ENCODE results near the gene CDKAL1.

The CDKAL1 gene

GRCh38 chr6:20559924-20560551 is 25.8 kb downstream of the CDKAL1 start:
- H3K4ac ChIP-seq (ENCODE audit: low read depth, low read length), result no peak overlapping the region
- WGBS (ENCODE audit: extremely low coverage, insufficient coverage, low lambda C conversion rate), result no CpG with 5 or more reads among the region's 2 CpGs

GRCh38 chr6:20563377-20563776 is 29.1 kb downstream of the CDKAL1 start:
- Histone ChIP-seq H2BK15ac (replicated peaks; ENCODE audit: low read depth) (no peak overlapping the region), H3K79me2 (ENCODE audit: control insufficient read depth, insufficient read depth, low read length) (no peaks in the 10 kb centered on the region), H3K23ac (ENCODE audit: low read length) (no peak overlapping the region), H3K79me1 (ENCODE audit: low read length) (no peaks in the 10 kb centered on the region), H3K4ac (ENCODE audit: low read depth, low read length) (no peak overlapping the region), H3K18ac (ENCODE audit: low read length) (no peak overlapping the region), H4K5ac (ENCODE audit: low read length) (no peak overlapping the region), H2BK5ac (ENCODE audit: low read length) (no peak overlapping the region), H3K56ac (ENCODE audit: low read length) (no peak overlapping the region), H3K4me3 (ENCODE audit: low read length) (no peak overlapping the region), H3K9ac (ENCODE audit: low read length) (no peak overlapping the region), H2AK5ac (ENCODE audit: low read length) (no peak overlapping the region), H3K27me3 (ENCODE audit: insufficient read depth, low read length, poor library complexity) (no peaks in the 10 kb centered on the region), H3K4me2 (ENCODE audit: low read length) (no peak overlapping the region), H3K4me1 (ENCODE audit: control insufficient read depth, low read depth, low read length) (no peaks in the 10 kb centered on the region), H2BK120ac (ENCODE audit: low read depth, low read length) (no peak overlapping the region), H3K27ac (ENCODE audit: low read depth, low read length) (no peak overlapping the region), H3K36me3 (ENCODE audit: control insufficient read depth, insufficient read depth, low read length) (no peaks in the 10 kb centered on the region), H4K8ac (ENCODE audit: low read depth, low read length) (no peak overlapping the region)
- DNase-seq, result no peak
- no CpG with 5 or more reads among the region's 2 CpGs for WGBS (ENCODE audit: extremely low coverage, insufficient coverage, low lambda C conversion rate)

More at GRCh38 chr6:20559924-20560551, 25.8 kb downstream of the CDKAL1 start:
- Histone ChIP-seq H3K27ac (ENCODE audit: low read depth, low read length) (no peak overlapping the region), H4K5ac (ENCODE audit: low read length) (no peak overlapping the region), H3K4me2 (ENCODE audit: low read length) (no peak overlapping the region), H2BK5ac (ENCODE audit: low read length) (no peak overlapping the region), H3K36me3 (ENCODE audit: control insufficient read depth, insufficient read depth, low read length) (no peaks in the 10 kb centered on the region), H2BK15ac (replicated peaks; ENCODE audit: low read depth) (no peak overlapping the region), H3K56ac (ENCODE audit: low read length) (no peak overlapping the region), H3K9ac (ENCODE audit: low read length) (no peak overlapping the region), H3K79me1 (ENCODE audit: low read length) (no peaks in the 10 kb centered on the region), H3K4me1 (ENCODE audit: control insufficient read depth, low read depth, low read length) (no peaks in the 10 kb centered on the region), H3K27me3 (ENCODE audit: insufficient read depth, low read length, poor library complexity) (no peaks in the 10 kb centered on the region), H4K8ac (ENCODE audit: low read depth, low read length) (no peak overlapping the region), H3K23ac (ENCODE audit: low read length) (no peak overlapping the region), H3K18ac (ENCODE audit: low read length) (no peak overlapping the region), H2BK120ac (ENCODE audit: low read depth, low read length) (peak overlapping the region; percentile 85), H3K4me3 (ENCODE audit: low read length) (no peak overlapping the region), H3K79me2 (ENCODE audit: control insufficient read depth, insufficient read depth, low read length) (no peaks in the 10 kb centered on the region), H2AK5ac (ENCODE audit: low read length) (no peak overlapping the region)
- DNase-seq, result no peak

- Histone ChIP-seq H3K4me1 (ENCODE audit: control insufficient read depth, low read depth, low read length) (no peaks in the 10 kb centered on the region), H2BK15ac (replicated peaks; ENCODE audit: low read depth) (no peak overlapping the region), H3K4me2 (ENCODE audit: low read length) (no peak overlapping the region), H3K9ac (ENCODE audit: low read length) (no peak overlapping the region), H4K5ac (ENCODE audit: low read length) (no peak overlapping the region), H3K79me2 (ENCODE audit: control insufficient read depth, insufficient read depth, low read length) (no peaks in the 10 kb centered on the region), H2BK120ac (ENCODE audit: low read depth, low read length) (no peak overlapping the region), H3K27me3 (ENCODE audit: insufficient read depth, low read length, poor library complexity) (no peaks in the 10 kb centered on the region), H2AK5ac (ENCODE audit: low read length) (no peak overlapping the region), H3K36me3 (ENCODE audit: control insufficient read depth, insufficient read depth, low read length) (no peaks in the 10 kb centered on the region), H2BK5ac (ENCODE audit: low read length) (no peak overlapping the region), H3K23ac (ENCODE audit: low read length) (no peak overlapping the region), H4K8ac (ENCODE audit: low read depth, low read length) (no peak overlapping the region), H3K18ac (ENCODE audit: low read length) (no peak overlapping the region), H3K4ac (ENCODE audit: low read depth, low read length) (no peak overlapping the region), H3K27ac (ENCODE audit: low read depth, low read length) (no peak overlapping the region), H3K4me3 (ENCODE audit: low read length) (no peak overlapping the region), H3K56ac (ENCODE audit: low read length) (no peak overlapping the region), H3K79me1 (ENCODE audit: low read length) (no peaks in the 10 kb centered on the region)
- no peak for DNase-seq
These were observed 30.0 kb downstream of the CDKAL1 start for GRCh38 chr6:20564269-20564668.

- no peaks in the 10 kb centered on the region for H3K79me2 ChIP-seq (ENCODE audit: control insufficient read depth, insufficient read depth, low read length)
- H3K27me3 ChIP-seq (ENCODE audit: insufficient read depth, low read length, poor library complexity), result no peaks in the 10 kb centered on the region
- no peak overlapping the region for H2BK5ac ChIP-seq (ENCODE audit: low read length)
- no peak overlapping the region for H3K27ac ChIP-seq (ENCODE audit: low read depth, low read length)
- WGBS (ENCODE audit: extremely low coverage, insufficient coverage, low lambda C conversion rate), result no CpG with 5 or more reads among the region's 2 CpGs
- no peak overlapping the region for H3K23ac ChIP-seq (ENCODE audit: low read length)
- no peak overlapping the region for H2BK15ac ChIP-seq (replicated peaks; ENCODE audit: low read depth)
- no peak overlapping the region for H3K4me3 ChIP-seq (ENCODE audit: low read length)
- no peaks in the 10 kb centered on the region for H3K4me1 ChIP-seq (ENCODE audit: control insufficient read depth, low read depth, low read length)
- no peak overlapping the region for H2AK5ac ChIP-seq (ENCODE audit: low read length)
- H2BK120ac ChIP-seq (ENCODE audit: low read depth, low read length), result no peak overlapping the region
- no peak overlapping the region for H3K4ac ChIP-seq (ENCODE audit: low read depth, low read length)
- no peak overlapping the region for H3K9ac ChIP-seq (ENCODE audit: low read length)
- no peak overlapping the region for H4K5ac ChIP-seq (ENCODE audit: low read length)
- H3K36me3 ChIP-seq (ENCODE audit: control insufficient read depth, insufficient read depth, low read length), result no peaks in the 10 kb centered on the region
- no peak overlapping the region for H4K8ac ChIP-seq (ENCODE audit: low read depth, low read length)
- H3K56ac ChIP-seq (ENCODE audit: low read length), result no peak overlapping the region
- no peak overlapping the region for H3K4me2 ChIP-seq (ENCODE audit: low read length)
- H3K18ac ChIP-seq (ENCODE audit: low read length), result no peak overlapping the region
- no peaks in the 10 kb centered on the region for H3K79me1 ChIP-seq (ENCODE audit: low read length)
- DNase-seq, result no peak
These were observed 30.5 kb downstream of the CDKAL1 start for GRCh38 chr6:20564777-20565176.

- Histone ChIP-seq H4K8ac (ENCODE audit: low read depth, low read length) (no peak overlapping the region), H3K23ac (ENCODE audit: low read length) (no peak overlapping the region), H3K4me2 (ENCODE audit: low read length) (no peak overlapping the region), H3K4me1 (ENCODE audit: control insufficient read depth, low read depth, low read length) (no peaks in the 10 kb centered on the region), H3K36me3 (ENCODE audit: control insufficient read depth, insufficient read depth, low read length) (no peaks in the 10 kb centered on the region), H3K18ac (ENCODE audit: low read length) (no peak overlapping the region), H2BK5ac (ENCODE audit: low read length) (no peak overlapping the region), H3K4me3 (ENCODE audit: low read length) (no peak overlapping the region), H3K27me3 (ENCODE audit: insufficient read depth, low read length, poor library complexity) (no peaks in the 10 kb centered on the region), H2AK5ac (ENCODE audit: low read length) (no peak overlapping the region), H3K79me2 (ENCODE audit: control insufficient read depth, insufficient read depth, low read length) (no peaks in the 10 kb centered on the region), H3K56ac (ENCODE audit: low read length) (no peak overlapping the region), H3K9ac (ENCODE audit: low read length) (no peak overlapping the region), H4K5ac (ENCODE audit: low read length) (no peak overlapping the region), H3K79me1 (ENCODE audit: low read length) (no peaks in the 10 kb centered on the region), H3K27ac (ENCODE audit: low read depth, low read length) (no peak overlapping the region), H3K4ac (ENCODE audit: low read depth, low read length) (no peak overlapping the region), H2BK120ac (ENCODE audit: low read depth, low read length) (no peak overlapping the region), H2BK15ac (replicated peaks; ENCODE audit: low read depth) (no peak overlapping the region)
- WGBS (ENCODE audit: extremely low coverage, insufficient coverage, low lambda C conversion rate), result no CpG with 5 or more reads among the region's 2 CpGs
- DNase-seq, result no peak
These were observed 31.1 kb downstream of the CDKAL1 start for GRCh38 chr6:20565342-20565741.

- no peak overlapping the region for H3K18ac ChIP-seq (ENCODE audit: low read length)
- WGBS (ENCODE audit: extremely low coverage, insufficient coverage, low lambda C conversion rate), result no CpG with 5 or more reads among the region's 3 CpGs
These were observed 31.9 kb downstream of the CDKAL1 start for GRCh38 chr6:20566109-20566508.

More at GRCh38 chr6:20566109-20566508, 31.9 kb downstream of the CDKAL1 start:
- Histone ChIP-seq H3K4me3 (ENCODE audit: low read length) (no peak overlapping the region), H2BK5ac (ENCODE audit: low read length) (no peak overlapping the region), H4K5ac (ENCODE audit: low read length) (no peak overlapping the region), H2BK15ac (replicated peaks; ENCODE audit: low read depth) (no peak overlapping the region), H2AK5ac (ENCODE audit: low read length) (no peak overlapping the region), H3K56ac (ENCODE audit: low read length) (no peak overlapping the region), H2BK120ac (ENCODE audit: low read depth, low read length) (no peak overlapping the region), H4K8ac (ENCODE audit: low read depth, low read length) (no peak overlapping the region), H3K27ac (ENCODE audit: low read depth, low read length) (no peak overlapping the region), H3K4me2 (ENCODE audit: low read length) (no peak overlapping the region), H3K36me3 (ENCODE audit: control insufficient read depth, insufficient read depth, low read length) (no peaks in the 10 kb centered on the region), H3K9ac (ENCODE audit: low read length) (no peak overlapping the region), H3K23ac (ENCODE audit: low read length) (no peak overlapping the region), H3K79me2 (ENCODE audit: control insufficient read depth, insufficient read depth, low read length) (no peaks in the 10 kb centered on the region), H3K4ac (ENCODE audit: low read depth, low read length) (no peak overlapping the region), H3K4me1 (ENCODE audit: control insufficient read depth, low read depth, low read length) (no peaks in the 10 kb centered on the region), H3K27me3 (ENCODE audit: insufficient read depth, low read length, poor library complexity) (no peaks in the 10 kb centered on the region), H3K79me1 (ENCODE audit: low read length) (no peaks in the 10 kb centered on the region)
- DNase-seq, result no peak
